Liver (tissue), 9 donors: ENCODE results near the gene CRYBG1. TPM values are rescaled to one million over a fixed set of nuclear protein-coding genes. Genes with fewer than 3 reads are reported as not detected.

ENCODE experiments used
- DNase-seq: peaks from one replicate; pipeline ENCODE4 v3.0.0-alpha.2; 2017; ENCODE audit warnings: low spot score
- H3K27ac ChIP-seq, 2 donors: one replicate each; pipeline ENCODE4 v1.7.0; 2013; ENCODE audit warnings: inconsistent platforms in 2 of 2, low read length in 2 of 2, control low read depth in 1 of 2, low read depth in 1 of 2, mild to moderate bottlenecking in 1 of 2
- H3K27me3 ChIP-seq, 4 donors: one replicate each; pipeline versions ENCODE4 v1.6.1 to v1.7.0; 2013; ENCODE audit warnings: low read length in 3 of 4, inconsistent platforms in 1 of 4, mild to moderate bottlenecking in 1 of 4, moderate library complexity in 1 of 4; ENCODE audit not compliant: control insufficient read depth in 4 of 4, insufficient read depth in 4 of 4
- H3K36me3 ChIP-seq, 4 donors: one replicate each; pipeline versions ENCODE4 v1.6.1 to v1.7.0; 2013; ENCODE audit warnings: low read length in 3 of 4, mild to moderate bottlenecking in 3 of 4, low read depth in 1 of 4, moderate library complexity in 1 of 4; ENCODE audit not compliant: control insufficient read depth in 4 of 4, insufficient read depth in 3 of 4
- H3K4me1 ChIP-seq, 4 donors: one replicate each; pipeline versions ENCODE4 v1.6.1 to v1.7.0; 2013; ENCODE audit warnings: low read length in 3 of 4, mild to moderate bottlenecking in 3 of 4, moderate library complexity in 1 of 4; ENCODE audit not compliant: control insufficient read depth in 4 of 4, insufficient read depth in 4 of 4
- H3K4me3 ChIP-seq, 3 donors: one replicate each; pipeline versions ENCODE4 v1.6.1 to v1.7.0; 2013; ENCODE audit warnings: low read length in 3 of 3, control low read depth in 1 of 3, low read depth in 1 of 3, mild to moderate bottlenecking in 1 of 3
- H3K9ac ChIP-seq, 2 donors: one replicate each; pipeline ENCODE4 v1.7.0; 2013; ENCODE audit warnings: low read length in 2 of 2, mild to moderate bottlenecking in 2 of 2, moderate library complexity in 2 of 2, control low read depth in 1 of 2, low read depth in 1 of 2
- H3K9me3 ChIP-seq, 4 donors: one replicate each; pipeline versions ENCODE4 v1.6.1 to v1.7.0; 2013; ENCODE audit warnings: low read length in 3 of 4; ENCODE audit not compliant: control insufficient read depth in 4 of 4
- EGR1 ChIP-seq, 2 donors: IDR thresholded peaks; 2 replicates each; pipeline ENCODE4 v1.6.1; 2016 to 2018; ENCODE audit warnings: antibody characterized with exemption in 2 of 2, low read depth in 2 of 2
- FOXA1 ChIP-seq: IDR thresholded peaks from 2 replicates; pipeline ENCODE4 v1.6.1; 2016; ENCODE audit warnings: antibody characterized with exemption
- FOXA2 ChIP-seq: IDR thresholded peaks from 2 replicates; pipeline ENCODE4 v1.6.1; 2016; ENCODE audit warnings: antibody characterized with exemption
- GABPA ChIP-seq, 2 donors: IDR thresholded peaks in 1 of 2; conservative IDR thresholded peaks in 1 of 2; 2 replicates each; pipeline ENCODE4 v1.6.1; 2016; ENCODE audit warnings: antibody characterized with exemption in 2 of 2, mild to moderate bottlenecking in 1 of 2, moderate library complexity in 1 of 2
- HNF4A ChIP-seq, 2 donors: conservative IDR thresholded peaks; 2 replicates each; pipeline ENCODE4 v1.6.1; 2016; ENCODE audit warnings: antibody characterized with exemption in 2 of 2, mild to moderate bottlenecking in 2 of 2
- HNF4G ChIP-seq: IDR thresholded peaks from 2 replicates; pipeline ENCODE4 v1.6.1; 2016; ENCODE audit warnings: antibody characterized with exemption
- JUND ChIP-seq, 2 donors: IDR thresholded peaks; 2 replicates each; pipeline ENCODE4 v1.6.1; 2016; ENCODE audit warnings: antibody characterized with exemption in 2 of 2
- NR2F2 ChIP-seq: IDR thresholded peaks from 2 replicates; pipeline ENCODE4 v1.6.1; 2016; ENCODE audit warnings: antibody characterized with exemption
- RAD21 ChIP-seq, 2 donors: IDR thresholded peaks; 2 replicates each; pipeline ENCODE4 v1.6.1; 2016; ENCODE audit warnings: antibody characterized with exemption in 2 of 2, mild to moderate bottlenecking in 2 of 2
- RXRA ChIP-seq, 2 donors: IDR thresholded peaks; 2 replicates each; pipeline ENCODE4 v1.6.1; 2017 to 2018; ENCODE audit warnings: antibody characterized with exemption in 2 of 2, mild to moderate bottlenecking in 1 of 2
- SP1 ChIP-seq: IDR thresholded peaks from 2 replicates; pipeline ENCODE4 v1.6.1; 2018; ENCODE audit warnings: antibody characterized with exemption, mild to moderate bottlenecking
- TAF1 ChIP-seq: conservative IDR thresholded peaks from 2 replicates; pipeline ENCODE4 v1.6.1; 2016; ENCODE audit warnings: antibody characterized with exemption, mild to moderate bottlenecking
- YY1 ChIP-seq: IDR thresholded peaks from 2 replicates; pipeline ENCODE4 v1.6.1; 2016; ENCODE audit warnings: antibody characterized with exemption, mild to moderate bottlenecking
- WGBS: extraction: QIAGEN DNeasy Blood & Tissue Kit; methylation state at CpG from one replicate; pipeline ENCODE4 v1.1.7; 2013; 5-methylcytosine and 5-hydroxymethylcytosine counted together
- polyA plus RNA-seq, 2 donors: library from polyadenylated mRNA; stranded (reverse) in 1 of 2; unstranded in 1 of 2; fragments of 200-250 nt in 1 of 2; fragments of >200 nt in 1 of 2; fragmentation: Nextera tagmentation in 1 of 2; extraction: Ambion mirVana in 1 of 2; gene quantifications; one replicate each; pipeline versions ENCODE4 v1.2.1 to v1.2.3, GENCODE V29; 2013 to 2015
- total RNA-seq, 2 donors: library from RNA; depleted of rRNA; stranded (reverse); fragments of >200 nt; gene quantifications; one replicate each; pipeline ENCODE4 v1.2.3, GENCODE V29; 2014
- TF ChIP-seq, protein P1 (sequence below): IDR thresholded peaks from 2 replicates; pipeline ENCODE4 v1.6.1; 2016; ENCODE audit warnings: antibody characterized with exemption
- TF ChIP-seq, protein P2 (sequence below): fragments of 150-350 bp; IDR thresholded peaks from 2 replicates; pipeline ENCODE4 v1.5.1; 2017; ENCODE audit warnings: improper control_type of control experiment, low read depth, low read length; ENCODE audit not compliant: missing input control
- TF ChIP-seq, protein P3 (sequence below): IDR thresholded peaks from 2 replicates; pipeline ENCODE4 v1.6.1; 2016; ENCODE audit warnings: antibody characterized with exemption, mild to moderate bottlenecking
- TF ChIP-seq, protein P4 (sequence below): IDR thresholded peaks from 2 replicates; pipeline ENCODE4 v1.6.1; 2016; ENCODE audit warnings: antibody characterized with exemption
- TF ChIP-seq, protein P5 (sequence below): IDR thresholded peaks from 2 replicates; pipeline ENCODE4 v1.6.1; 2016; ENCODE audit warnings: antibody characterized with exemption
- donor health status: healthy.
- donor health status: healthy.
- donor health status: healthy.
- donor health status: healthy.
- donor health status: healthy.

The CRYBG1 gene
- total and polyA plus RNA-seq, 4 donors: 2.3 to 8.7 (median 4.0) TPM

DNA sequence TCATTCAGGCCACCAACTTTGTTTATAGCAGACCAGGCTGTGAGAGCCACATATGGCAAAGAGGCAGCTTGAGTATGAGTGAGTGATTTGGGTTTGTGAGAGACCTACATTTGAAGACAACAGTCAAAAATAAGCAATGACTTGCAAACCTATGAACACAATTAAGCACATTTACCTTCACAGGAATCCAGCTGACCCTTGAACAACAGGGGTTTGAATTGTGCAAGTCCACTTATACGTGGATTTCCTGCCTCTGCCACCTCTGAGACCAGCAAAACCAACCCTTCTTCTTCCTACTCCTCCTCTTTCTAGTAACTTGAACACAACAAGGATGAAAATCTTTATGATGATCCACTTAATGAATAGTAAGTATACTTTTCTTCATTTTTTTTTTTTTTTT, 258.7 kb downstream of the CRYBG1 start:
- Histone ChIP-seq H3K27ac (no peak overlapping the region), H3K4me1 (no peaks in the 10 kb centered on the region), H3K27me3 (no peaks in the 10 kb centered on the region), H3K9me3 (no peaks in the 10 kb centered on the region), H3K36me3 (peaks cover 0 to 9% (median 4%) of the 10 kb centered on the region in 4 donors), H3K4me3 (no peak overlapping the region), H3K9ac (no peak overlapping the region)
- TF ChIP-seq GABPA (IDR thresholded peaks at IDR 0.05 in 1 of 2, conservative IDR thresholded peaks at IDR 0.05 in 1 of 2) (no peak), EGR1 (IDR thresholded peaks at IDR 0.05; ENCODE audit: low read depth in 2 of 2) (no peak), RAD21 (IDR thresholded peaks at IDR 0.05) (no peak), HNF4A (conservative IDR thresholded peaks at IDR 0.05) (no peak), JUND (IDR thresholded peaks at IDR 0.05) (no peak), RXRA (IDR thresholded peaks at IDR 0.05) (no peak), FOXA2 (no peak), FOXA1 (no peak), SP1 (no peak), TAF1 (no peak), HNF4G (no peak), NR2F2 (no peak), YY1 (no peak)
- TF ChIP-seq, protein P1, sequence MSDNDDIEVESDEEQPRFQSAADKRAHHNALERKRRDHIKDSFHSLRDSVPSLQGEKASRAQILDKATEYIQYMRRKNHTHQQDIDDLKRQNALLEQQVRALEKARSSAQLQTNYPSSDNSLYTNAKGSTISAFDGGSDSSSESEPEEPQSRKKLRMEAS: no peak
- TF ChIP-seq, protein P2, sequence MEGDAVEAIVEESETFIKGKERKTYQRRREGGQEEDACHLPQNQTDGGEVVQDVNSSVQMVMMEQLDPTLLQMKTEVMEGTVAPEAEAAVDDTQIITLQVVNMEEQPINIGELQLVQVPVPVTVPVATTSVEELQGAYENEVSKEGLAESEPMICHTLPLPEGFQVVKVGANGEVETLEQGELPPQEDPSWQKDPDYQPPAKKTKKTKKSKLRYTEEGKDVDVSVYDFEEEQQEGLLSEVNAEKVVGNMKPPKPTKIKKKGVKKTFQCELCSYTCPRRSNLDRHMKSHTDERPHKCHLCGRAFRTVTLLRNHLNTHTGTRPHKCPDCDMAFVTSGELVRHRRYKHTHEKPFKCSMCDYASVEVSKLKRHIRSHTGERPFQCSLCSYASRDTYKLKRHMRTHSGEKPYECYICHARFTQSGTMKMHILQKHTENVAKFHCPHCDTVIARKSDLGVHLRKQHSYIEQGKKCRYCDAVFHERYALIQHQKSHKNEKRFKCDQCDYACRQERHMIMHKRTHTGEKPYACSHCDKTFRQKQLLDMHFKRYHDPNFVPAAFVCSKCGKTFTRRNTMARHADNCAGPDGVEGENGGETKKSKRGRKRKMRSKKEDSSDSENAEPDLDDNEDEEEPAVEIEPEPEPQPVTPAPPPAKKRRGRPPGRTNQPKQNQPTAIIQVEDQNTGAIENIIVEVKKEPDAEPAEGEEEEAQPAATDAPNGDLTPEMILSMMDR: no peak
- TF ChIP-seq, protein P3, sequence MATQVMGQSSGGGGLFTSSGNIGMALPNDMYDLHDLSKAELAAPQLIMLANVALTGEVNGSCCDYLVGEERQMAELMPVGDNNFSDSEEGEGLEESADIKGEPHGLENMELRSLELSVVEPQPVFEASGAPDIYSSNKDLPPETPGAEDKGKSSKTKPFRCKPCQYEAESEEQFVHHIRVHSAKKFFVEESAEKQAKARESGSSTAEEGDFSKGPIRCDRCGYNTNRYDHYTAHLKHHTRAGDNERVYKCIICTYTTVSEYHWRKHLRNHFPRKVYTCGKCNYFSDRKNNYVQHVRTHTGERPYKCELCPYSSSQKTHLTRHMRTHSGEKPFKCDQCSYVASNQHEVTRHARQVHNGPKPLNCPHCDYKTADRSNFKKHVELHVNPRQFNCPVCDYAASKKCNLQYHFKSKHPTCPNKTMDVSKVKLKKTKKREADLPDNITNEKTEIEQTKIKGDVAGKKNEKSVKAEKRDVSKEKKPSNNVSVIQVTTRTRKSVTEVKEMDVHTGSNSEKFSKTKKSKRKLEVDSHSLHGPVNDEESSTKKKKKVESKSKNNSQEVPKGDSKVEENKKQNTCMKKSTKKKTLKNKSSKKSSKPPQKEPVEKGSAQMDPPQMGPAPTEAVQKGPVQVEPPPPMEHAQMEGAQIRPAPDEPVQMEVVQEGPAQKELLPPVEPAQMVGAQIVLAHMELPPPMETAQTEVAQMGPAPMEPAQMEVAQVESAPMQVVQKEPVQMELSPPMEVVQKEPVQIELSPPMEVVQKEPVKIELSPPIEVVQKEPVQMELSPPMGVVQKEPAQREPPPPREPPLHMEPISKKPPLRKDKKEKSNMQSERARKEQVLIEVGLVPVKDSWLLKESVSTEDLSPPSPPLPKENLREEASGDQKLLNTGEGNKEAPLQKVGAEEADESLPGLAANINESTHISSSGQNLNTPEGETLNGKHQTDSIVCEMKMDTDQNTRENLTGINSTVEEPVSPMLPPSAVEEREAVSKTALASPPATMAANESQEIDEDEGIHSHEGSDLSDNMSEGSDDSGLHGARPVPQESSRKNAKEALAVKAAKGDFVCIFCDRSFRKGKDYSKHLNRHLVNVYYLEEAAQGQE: no peak
- TF ChIP-seq, protein P4, sequence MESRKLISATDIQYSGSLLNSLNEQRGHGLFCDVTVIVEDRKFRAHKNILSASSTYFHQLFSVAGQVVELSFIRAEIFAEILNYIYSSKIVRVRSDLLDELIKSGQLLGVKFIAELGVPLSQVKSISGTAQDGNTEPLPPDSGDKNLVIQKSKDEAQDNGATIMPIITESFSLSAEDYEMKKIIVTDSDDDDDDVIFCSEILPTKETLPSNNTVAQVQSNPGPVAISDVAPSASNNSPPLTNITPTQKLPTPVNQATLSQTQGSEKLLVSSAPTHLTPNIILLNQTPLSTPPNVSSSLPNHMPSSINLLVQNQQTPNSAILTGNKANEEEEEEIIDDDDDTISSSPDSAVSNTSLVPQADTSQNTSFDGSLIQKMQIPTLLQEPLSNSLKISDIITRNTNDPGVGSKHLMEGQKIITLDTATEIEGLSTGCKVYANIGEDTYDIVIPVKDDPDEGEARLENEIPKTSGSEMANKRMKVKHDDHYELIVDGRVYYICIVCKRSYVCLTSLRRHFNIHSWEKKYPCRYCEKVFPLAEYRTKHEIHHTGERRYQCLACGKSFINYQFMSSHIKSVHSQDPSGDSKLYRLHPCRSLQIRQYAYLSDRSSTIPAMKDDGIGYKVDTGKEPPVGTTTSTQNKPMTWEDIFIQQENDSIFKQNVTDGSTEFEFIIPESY: no peak
- TF ChIP-seq, protein P5, sequence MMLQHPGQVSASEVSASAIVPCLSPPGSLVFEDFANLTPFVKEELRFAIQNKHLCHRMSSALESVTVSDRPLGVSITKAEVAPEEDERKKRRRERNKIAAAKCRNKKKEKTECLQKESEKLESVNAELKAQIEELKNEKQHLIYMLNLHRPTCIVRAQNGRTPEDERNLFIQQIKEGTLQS: no peak
- 48% methylated on average over 1 of the region's 1 CpG for WGBS
- no peak for DNase-seq
